ENCODE measurements around the gene SPRR3.

SPRR3 gene

GRCh38 chr1:153025797-153026196 is 24.2 kb downstream of the SPRR3 start:
- Histone ChIP-seq H3K9me3 (ENCODE audit: control insufficient read depth, low read length) (no peaks in the 10 kb centered on the region), H3K4me1 (ENCODE audit: control insufficient read depth, insufficient read depth, low read depth, low read length) (no peaks in the 10 kb centered on the region), H2AK5ac (ENCODE audit: low read length, severe bottlenecking) (no peak overlapping the region), H3K4me2 (ENCODE audit: low read length, poor library complexity, severe bottlenecking) (no peak overlapping the region), H2BK15ac (ENCODE audit: low read depth, poor library complexity, severe bottlenecking) (no peak overlapping the region), H2BK120ac (ENCODE audit: low read depth, low read length) (no peak overlapping the region), H3K4me3 (ENCODE audit: insufficient read depth in 1 of 2, low read depth in 1 of 2, low read length in 2 of 2) (no peak overlapping the region), H3K23ac (ENCODE audit: low read length in 2 of 2) (no peak overlapping the region), H4K8ac (ENCODE audit: low read length) (no peak overlapping the region), H3K4ac (ENCODE audit: low read depth in 1 of 2, low read length in 2 of 2) (no peak overlapping the region), H2AFZ (ENCODE audit: low read depth, low read length) (no peak overlapping the region), H2BK5ac (ENCODE audit: low read depth, low read length, poor library complexity, severe bottlenecking) (no peak overlapping the region), H3K18ac (ENCODE audit: low read depth in 1 of 2, low read length in 2 of 2) (no peak overlapping the region), H3K9ac (ENCODE audit: low read length) (no peak overlapping the region), H4K91ac (ENCODE audit: low read length) (no peak overlapping the region), H3K27me3 (ENCODE audit: control insufficient read depth in 1 of 2, insufficient read depth in 1 of 2, low read length in 2 of 2) (no peaks in the 10 kb centered on the region), H3K36me3 (ENCODE audit: control insufficient read depth in 1 of 2, insufficient read depth in 2 of 2, low read depth in 1 of 2, low read length in 2 of 2) (no peaks in the 10 kb centered on the region), H2BK12ac (ENCODE audit: low read length in 2 of 2) (no peak overlapping the region), H3K79me1 (replicated peaks; ENCODE audit: low read length, poor library complexity, severe bottlenecking) (no peaks in the 10 kb centered on the region), H3K27ac (ENCODE audit: low read length, poor library complexity, severe bottlenecking) (no peak overlapping the region), H3K14ac (ENCODE audit: low read length in 2 of 2) (no peak overlapping the region)
- WGBS, result no CpG with 5 or more reads among the region's 1 CpG
- no peak for DNase-seq

DNA sequence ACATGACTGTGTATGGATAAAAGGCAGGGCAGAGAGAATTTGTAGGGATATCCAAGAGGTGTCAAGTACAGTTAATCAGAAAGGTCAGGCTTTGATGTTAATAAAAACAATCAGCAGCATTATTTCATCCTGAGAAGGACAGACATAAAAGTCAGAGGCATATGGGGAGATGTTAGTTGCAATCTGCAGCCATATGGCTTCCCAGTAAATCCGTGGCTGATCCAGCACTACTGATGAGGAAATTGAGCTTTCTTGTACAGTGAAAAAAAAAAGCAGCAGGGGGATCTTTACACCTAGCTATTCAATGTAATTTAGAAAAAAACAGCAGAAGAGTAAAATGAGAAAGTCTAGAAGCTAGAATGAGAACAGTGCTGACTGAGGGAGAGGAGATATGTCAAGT is 27.2 kb downstream of the SPRR3 start:
- Histone ChIP-seq H3K79me1 (replicated peaks; ENCODE audit: low read length, poor library complexity, severe bottlenecking) (no peaks in the 10 kb centered on the region), H3K4me3 (ENCODE audit: insufficient read depth in 1 of 2, low read depth in 1 of 2, low read length in 2 of 2) (no peak overlapping the region), H4K91ac (ENCODE audit: low read length) (no peak overlapping the region), H3K18ac (ENCODE audit: low read depth in 1 of 2, low read length in 2 of 2) (no peak overlapping the region), H4K8ac (ENCODE audit: low read length) (no peak overlapping the region), H3K9me3 (ENCODE audit: control insufficient read depth, low read length) (no peaks in the 10 kb centered on the region), H3K4ac (ENCODE audit: low read depth in 1 of 2, low read length in 2 of 2) (no peak overlapping the region), H3K27me3 (ENCODE audit: control insufficient read depth in 1 of 2, insufficient read depth in 1 of 2, low read length in 2 of 2) (no peaks in the 10 kb centered on the region), H2BK5ac (ENCODE audit: low read depth, low read length, poor library complexity, severe bottlenecking) (no peak overlapping the region), H3K27ac (ENCODE audit: low read length, poor library complexity, severe bottlenecking) (no peak overlapping the region), H3K4me2 (ENCODE audit: low read length, poor library complexity, severe bottlenecking) (no peak overlapping the region), H2BK15ac (ENCODE audit: low read depth, poor library complexity, severe bottlenecking) (no peak overlapping the region), H3K36me3 (ENCODE audit: control insufficient read depth in 1 of 2, insufficient read depth in 2 of 2, low read depth in 1 of 2, low read length in 2 of 2) (no peaks in the 10 kb centered on the region), H3K4me1 (ENCODE audit: control insufficient read depth, insufficient read depth, low read depth, low read length) (no peaks in the 10 kb centered on the region), H3K23ac (ENCODE audit: low read length in 2 of 2) (no peak overlapping the region), H3K14ac (ENCODE audit: low read length in 2 of 2) (no peak overlapping the region), H3K9ac (ENCODE audit: low read length) (no peak overlapping the region), H2AFZ (ENCODE audit: low read depth, low read length) (no peak overlapping the region), H2AK5ac (ENCODE audit: low read length, severe bottlenecking) (no peak overlapping the region), H2BK120ac (ENCODE audit: low read depth, low read length) (no peak overlapping the region), H2BK12ac (ENCODE audit: low read length in 2 of 2) (no peak overlapping the region)
- WGBS, result 13% methylated on average over 1 of the region's 1 CpG
- DNase-seq, result no peak

DNA sequence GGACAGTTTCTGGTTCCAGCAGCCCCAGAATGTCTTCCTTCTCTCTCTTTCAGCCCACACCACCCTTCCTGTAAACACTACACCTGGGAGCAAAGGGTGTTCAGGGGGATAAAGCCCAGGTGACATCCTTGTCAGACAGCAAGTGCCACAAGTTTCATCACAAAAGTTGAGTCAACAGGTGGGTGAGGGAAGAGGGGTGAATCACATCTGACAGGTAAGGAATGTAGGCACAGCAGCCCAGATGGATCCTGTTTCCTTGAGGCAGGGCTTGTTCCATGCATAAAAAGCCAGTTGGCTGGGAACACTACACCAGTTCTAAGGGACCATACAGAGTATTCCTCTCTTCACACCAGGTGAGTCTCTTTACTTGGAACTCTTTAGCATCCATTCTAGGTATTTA is 29.3 kb downstream of the SPRR3 start, which contains the start of gene SPRR1B:
SPRR1B (plus strand) TSS at position 309 of the 400 bp plus-strand sequence. CDS start 1,143 bp downstream, outside the sequence.
- no peak within 1 kb of the TSS for H3K27ac ChIP-seq (ENCODE audit: low read length, poor library complexity, severe bottlenecking)

DNA sequence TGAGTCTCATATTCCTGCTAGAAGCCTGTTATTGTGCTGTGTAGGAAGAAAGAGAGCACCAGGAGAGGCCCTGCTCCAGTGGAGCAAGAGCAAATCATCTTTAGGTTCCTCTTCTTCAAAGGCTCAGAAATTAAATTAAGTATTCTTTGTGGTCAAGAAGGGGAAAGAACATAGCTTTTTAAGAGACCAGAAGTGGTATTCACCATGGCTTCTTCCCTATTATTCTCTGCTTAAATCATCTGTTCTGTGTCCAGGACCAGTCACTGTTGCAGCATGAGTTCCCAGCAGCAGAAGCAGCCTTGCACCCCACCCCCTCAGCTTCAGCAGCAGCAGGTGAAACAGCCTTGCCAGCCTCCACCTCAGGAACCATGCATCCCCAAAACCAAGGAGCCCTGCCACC is 30.5 kb downstream of the SPRR3 start:
- H3K4ac ChIP-seq (ENCODE audit: low read depth in 1 of 2, low read length in 2 of 2), result no peak overlapping the region
- DNase-seq, result no peak
- H2AK5ac ChIP-seq (ENCODE audit: low read length, severe bottlenecking), result no peak overlapping the region
- no peak overlapping the region for H3K9ac ChIP-seq (ENCODE audit: low read length)
- H2BK5ac ChIP-seq (ENCODE audit: low read depth, low read length, poor library complexity, severe bottlenecking), result no peak overlapping the region
- no peak overlapping the region for H3K14ac ChIP-seq (ENCODE audit: low read length in 2 of 2)
- no peak overlapping the region for H3K18ac ChIP-seq (ENCODE audit: low read depth in 1 of 2, low read length in 2 of 2)
- no peak overlapping the region for H4K8ac ChIP-seq (ENCODE audit: low read length)
- no peak overlapping the region for H3K4me3 ChIP-seq (ENCODE audit: insufficient read depth in 1 of 2, low read depth in 1 of 2, low read length in 2 of 2)
- no peak overlapping the region for H4K91ac ChIP-seq (ENCODE audit: low read length)
- no peaks in the 10 kb centered on the region for H3K9me3 ChIP-seq (ENCODE audit: control insufficient read depth, low read length)
- no peaks in the 10 kb centered on the region for H3K36me3 ChIP-seq (ENCODE audit: control insufficient read depth in 1 of 2, insufficient read depth in 2 of 2, low read depth in 1 of 2, low read length in 2 of 2)
- no peak overlapping the region for H2AFZ ChIP-seq (ENCODE audit: low read depth, low read length)
- no peak overlapping the region for H3K23ac ChIP-seq (ENCODE audit: low read length in 2 of 2)
- H3K27me3 ChIP-seq (ENCODE audit: control insufficient read depth in 1 of 2, insufficient read depth in 1 of 2, low read length in 2 of 2), result no peaks in the 10 kb centered on the region
- no peak overlapping the region for H3K4me2 ChIP-seq (ENCODE audit: low read length, poor library complexity, severe bottlenecking)
- no peak overlapping the region for H2BK120ac ChIP-seq (ENCODE audit: low read depth, low read length)
- no peaks in the 10 kb centered on the region for H3K79me1 ChIP-seq (replicated peaks; ENCODE audit: low read length, poor library complexity, severe bottlenecking)
- no peak overlapping the region for H3K27ac ChIP-seq (ENCODE audit: low read length, poor library complexity, severe bottlenecking)
- H3K4me1 ChIP-seq (ENCODE audit: control insufficient read depth, insufficient read depth, low read depth, low read length), result no peaks in the 10 kb centered on the region
- no peak overlapping the region for H2BK15ac ChIP-seq (ENCODE audit: low read depth, poor library complexity, severe bottlenecking)
- no peak overlapping the region for H2BK12ac ChIP-seq (ENCODE audit: low read length in 2 of 2)

More for the DNA sequence above, 29.3 kb downstream of the SPRR3 start, which contains the start of gene SPRR1B:
- H3K23ac ChIP-seq (ENCODE audit: low read length in 2 of 2), result no peak within 1 kb of the TSS
- H3K4ac ChIP-seq (ENCODE audit: low read depth in 1 of 2, low read length in 2 of 2), result no peak within 1 kb of the TSS
- no peak within 1 kb of the TSS for H2BK5ac ChIP-seq (ENCODE audit: low read depth, low read length, poor library complexity, severe bottlenecking)
- no peaks in the 10 kb centered on the region for H3K27me3 ChIP-seq (ENCODE audit: control insufficient read depth in 1 of 2, insufficient read depth in 1 of 2, low read length in 2 of 2)
- no peak for DNase-seq
- no peak within 1 kb of the TSS for H2AK5ac ChIP-seq (ENCODE audit: low read length, severe bottlenecking)
- no peaks in the 10 kb centered on the region for H3K4me1 ChIP-seq (ENCODE audit: control insufficient read depth, insufficient read depth, low read depth, low read length)
- H3K9ac ChIP-seq (ENCODE audit: low read length), result no peak within 1 kb of the TSS
- H2BK120ac ChIP-seq (ENCODE audit: low read depth, low read length), result no peak within 1 kb of the TSS
- no peak within 1 kb of the TSS for H2BK15ac ChIP-seq (ENCODE audit: low read depth, poor library complexity, severe bottlenecking)
- no peaks in the 10 kb centered on the region for H3K9me3 ChIP-seq (ENCODE audit: control insufficient read depth, low read length)
- H2AFZ ChIP-seq (ENCODE audit: low read depth, low read length), result no peak within 1 kb of the TSS
- no peaks in the 10 kb centered on the region for H3K36me3 ChIP-seq (ENCODE audit: control insufficient read depth in 1 of 2, insufficient read depth in 2 of 2, low read depth in 1 of 2, low read length in 2 of 2)
- no peak within 1 kb of the TSS for H2BK12ac ChIP-seq (ENCODE audit: low read length in 2 of 2)
- no peak within 1 kb of the TSS for H3K18ac ChIP-seq (ENCODE audit: low read depth in 1 of 2, low read length in 2 of 2)
- H3K79me1 ChIP-seq (replicated peaks; ENCODE audit: low read length, poor library complexity, severe bottlenecking), result no peaks in the 10 kb centered on the region
- H4K91ac ChIP-seq (ENCODE audit: low read length), result no peak within 1 kb of the TSS
- H3K14ac ChIP-seq (ENCODE audit: low read length in 2 of 2), result no peak within 1 kb of the TSS
- H3K4me3 ChIP-seq (ENCODE audit: insufficient read depth in 1 of 2, low read depth in 1 of 2, low read length in 2 of 2), result no peak within 1 kb of the TSS
- H4K8ac ChIP-seq (ENCODE audit: low read length), result no peak within 1 kb of the TSS
- H3K4me2 ChIP-seq (ENCODE audit: low read length, poor library complexity, severe bottlenecking), result no peak within 1 kb of the TSS

All from mesenchymal stem cell (in vitro differentiated cells and primary cell).